HG03135 (cell line): ENCODE data around the gene CFAP126.
"Not testable (repeated sequence)": the region's sequence is repeated elsewhere in the genome, so short reads cannot be mapped to it uniquely, and the experiment has no call there.

ENCODE experiments used
- ATAC-seq: cut with Tn5 transposase; IDR thresholded peaks from one replicate; pipeline ENCODE4 v1.9.1; 2021; ENCODE audit warnings: mild to moderate bottlenecking, moderate library complexity; ENCODE audit not compliant: unreplicated experiment

Gene CFAP126, protein sequence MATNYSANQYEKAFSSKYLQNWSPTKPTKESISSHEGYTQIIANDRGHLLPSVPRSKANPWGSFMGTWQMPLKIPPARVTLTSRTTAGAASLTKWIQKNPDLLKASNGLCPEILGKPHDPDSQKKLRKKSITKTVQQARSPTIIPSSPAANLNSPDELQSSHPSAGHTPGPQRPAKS

DNA sequence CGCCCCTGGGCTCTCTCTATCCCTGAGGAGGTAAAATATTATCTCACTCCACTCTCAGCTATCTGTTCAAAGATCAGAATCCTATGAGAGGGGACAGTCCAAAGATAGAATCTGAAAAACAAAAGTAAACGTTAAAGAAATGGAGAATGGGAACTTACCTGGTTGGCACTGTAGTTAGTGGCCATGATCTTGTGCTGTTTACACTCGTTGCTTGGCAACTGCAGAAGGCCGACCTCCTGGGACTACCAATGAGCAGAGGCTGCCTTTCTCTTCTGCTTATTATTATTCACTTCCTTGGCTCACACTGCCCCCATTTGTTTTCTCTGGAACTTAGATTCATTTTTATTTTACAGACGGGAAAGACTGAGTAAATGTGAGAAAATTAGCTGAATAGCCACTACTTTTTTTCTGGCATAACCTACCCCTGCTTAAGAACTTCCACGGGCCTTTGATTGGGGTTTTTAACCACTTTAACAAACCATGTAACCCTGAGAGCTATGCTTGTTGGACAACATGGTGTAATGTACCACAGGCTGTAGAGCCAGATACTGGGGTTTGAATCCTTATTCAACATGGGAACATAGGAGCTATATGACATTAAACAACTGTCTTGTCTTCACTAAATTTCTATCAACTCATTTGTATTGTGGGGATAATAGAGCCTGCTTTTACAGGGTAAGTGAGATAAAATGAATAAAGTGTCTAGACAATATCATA, at the start of gene CFAP126:
Gene CFAP126, minus strand, starts transcription at position 193 of the 717 bp plus-strand sequence. Its CDS starts 8 bp downstream, at position 185.
- ATAC-seq, result peak; percentile 96

GRCh38 chr1:161413050-161413449, 45.4 kb upstream of the CFAP126 start:
- not testable (repeated sequence) for ATAC-seq

DNA sequence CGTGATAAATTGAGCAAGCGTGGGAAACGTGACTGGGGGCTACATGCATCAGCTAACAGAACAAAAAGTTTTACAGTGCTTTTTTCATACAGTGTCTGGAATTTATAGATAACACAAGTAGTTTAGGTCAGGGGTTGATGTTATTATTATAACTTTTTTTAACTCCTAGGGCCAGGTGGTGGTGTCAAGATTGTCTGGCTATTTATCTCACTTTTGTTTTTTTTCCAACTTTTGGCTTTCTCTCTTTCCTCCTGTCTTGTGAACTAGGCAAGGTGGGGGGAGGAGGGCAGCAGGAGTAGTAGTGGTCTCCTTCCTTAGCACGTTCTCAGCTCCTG, 42.9 kb upstream of the CFAP126 start:
- not testable (repeated sequence) for ATAC-seq

GRCh38 chr1:161409848-161410635, 42.4 kb upstream of the CFAP126 start:
- ATAC-seq, result peak; percentile 59

- ATAC-seq, result no peak
These were observed 40.9 kb upstream of the CFAP126 start for GRCh38 chr1:161408429-161409052.

DNA sequence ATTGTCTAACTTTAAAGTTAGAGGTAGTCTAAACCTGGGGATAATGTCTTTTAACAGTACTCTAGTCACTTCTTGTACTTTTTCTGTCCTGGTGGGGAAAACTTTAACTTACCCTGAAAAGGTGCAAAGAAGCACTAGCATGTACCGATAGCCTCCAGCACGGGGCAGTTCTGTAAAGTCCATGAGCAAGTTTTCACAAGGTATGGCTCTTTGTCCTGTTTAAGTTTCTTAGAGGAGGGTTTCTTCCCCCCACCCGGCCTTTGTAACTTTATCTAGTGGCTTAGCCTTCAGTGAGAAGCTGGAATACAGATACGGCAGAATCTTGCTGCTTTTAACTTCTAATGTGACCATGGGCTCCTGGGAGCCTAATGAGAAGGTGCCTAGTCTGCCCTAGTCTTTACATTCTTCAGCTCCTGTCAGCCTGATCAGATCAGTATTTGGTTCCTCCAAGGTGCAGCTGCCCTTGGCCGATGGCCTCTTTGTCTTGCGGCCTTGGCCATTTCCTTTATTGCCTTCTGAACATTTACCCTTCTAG, 39.8 kb upstream of the CFAP126 start:
- no peak for ATAC-seq

- not testable (repeated sequence) for ATAC-seq
These were observed 38.9 kb upstream of the CFAP126 start for GRCh38 chr1:161406551-161406950.

DNA sequence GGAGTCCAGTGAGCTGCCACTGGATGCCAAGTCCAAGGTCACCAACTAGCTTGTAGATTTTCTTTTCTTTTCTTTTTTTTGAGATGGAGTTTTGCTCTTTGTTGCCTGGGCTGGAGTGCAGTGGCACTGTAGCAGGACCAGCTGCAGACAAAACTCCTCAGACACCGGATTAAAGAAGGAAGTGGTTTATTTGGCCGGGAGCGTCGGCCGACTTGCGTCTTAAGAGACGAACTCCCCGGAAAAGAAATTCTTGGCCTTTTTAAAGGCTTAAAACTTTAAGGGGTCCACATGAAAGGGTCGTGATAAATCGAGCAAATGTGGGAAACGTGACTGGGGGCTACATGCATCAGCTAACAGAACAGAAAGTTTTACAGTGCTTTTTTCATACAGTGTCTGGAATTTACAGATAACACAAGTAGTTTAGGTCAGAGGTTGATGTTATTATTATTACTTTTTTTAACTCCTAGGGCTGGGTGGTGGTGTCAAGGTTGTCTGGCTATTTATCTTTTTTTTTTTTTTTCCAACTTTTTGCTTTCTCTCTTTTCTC, 36.4 kb upstream of the CFAP126 start:
- ATAC-seq, result no peak

DNA sequence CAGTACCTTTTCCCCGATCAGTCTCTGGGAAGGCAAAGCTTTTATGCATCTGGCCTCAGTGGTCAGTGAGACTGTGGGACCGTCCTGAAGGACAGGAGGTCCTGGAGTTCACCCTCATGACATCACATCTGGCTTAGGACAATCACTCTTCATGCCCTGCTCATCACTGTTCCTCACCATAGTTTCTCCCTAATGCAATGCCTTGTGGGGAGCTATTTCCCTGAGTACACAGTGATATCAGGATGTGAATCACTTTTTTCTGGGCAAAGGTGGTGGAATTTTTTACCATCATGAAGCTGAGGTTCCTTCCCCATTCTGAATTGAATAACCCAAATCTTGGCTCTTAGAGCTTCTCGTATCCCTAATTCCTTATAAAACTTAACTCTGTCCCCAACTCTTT, 34.8 kb upstream of the CFAP126 start:
- ATAC-seq, result no peak

DNA sequence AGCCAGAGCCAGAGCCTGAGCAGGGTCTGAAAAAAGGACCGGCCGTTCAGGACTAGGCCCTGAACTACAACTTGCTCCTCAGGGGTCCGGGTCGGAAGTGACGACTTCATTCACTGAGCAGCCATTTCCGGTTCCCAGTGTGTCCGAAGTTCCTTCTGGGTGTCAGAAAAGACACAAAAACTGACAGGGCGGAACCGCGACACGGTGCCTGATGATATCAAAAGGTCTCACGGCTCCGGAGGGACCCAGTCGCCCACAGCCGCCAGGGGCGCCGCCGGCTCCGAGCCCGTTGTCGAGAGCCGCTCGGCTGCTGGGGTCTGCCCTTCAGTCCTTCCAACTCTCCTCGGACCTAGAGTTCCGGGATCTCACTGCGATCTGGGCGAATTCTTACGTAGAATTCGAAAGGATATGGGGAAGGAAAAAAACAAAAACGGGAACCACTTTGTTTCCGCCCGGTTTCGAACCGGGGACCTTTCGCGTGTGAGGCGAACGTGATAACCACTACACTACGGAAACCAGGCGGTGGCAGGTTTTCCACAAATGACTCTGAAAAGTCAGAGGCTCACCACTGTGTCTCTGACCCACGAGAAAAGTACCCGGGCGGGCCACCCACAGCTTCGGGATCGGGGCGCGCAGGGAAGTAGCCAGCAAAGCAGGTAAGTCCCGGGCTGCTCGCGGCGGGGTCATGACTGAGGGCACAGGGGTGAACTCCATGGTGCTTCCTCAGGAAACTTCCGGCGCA, 31.8 kb upstream of the CFAP126 start:
- peak; percentile 71 for ATAC-seq

DNA sequence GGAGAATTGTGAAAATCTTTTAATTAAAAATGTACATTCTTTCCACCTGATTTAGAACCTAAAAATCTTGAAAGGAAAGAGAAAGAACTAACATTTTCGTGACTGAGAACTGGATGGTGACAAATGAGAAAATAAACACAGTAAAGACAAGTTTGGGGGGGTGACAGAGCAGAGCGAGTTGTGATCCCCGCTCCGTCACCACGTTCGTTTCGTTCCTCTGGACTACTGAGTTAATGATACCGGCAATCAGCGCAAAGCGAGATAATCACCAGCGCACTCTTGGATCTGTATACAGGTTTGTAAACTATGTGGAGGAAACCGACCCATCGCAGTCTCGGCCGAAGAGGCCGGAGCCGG, 31.2 kb upstream of the CFAP126 start:
- peak; percentile 8 for ATAC-seq

- ATAC-seq, result not testable (repeated sequence)
These were observed 29.4 kb upstream of the CFAP126 start for GRCh38 chr1:161397038-161397437.

DNA sequence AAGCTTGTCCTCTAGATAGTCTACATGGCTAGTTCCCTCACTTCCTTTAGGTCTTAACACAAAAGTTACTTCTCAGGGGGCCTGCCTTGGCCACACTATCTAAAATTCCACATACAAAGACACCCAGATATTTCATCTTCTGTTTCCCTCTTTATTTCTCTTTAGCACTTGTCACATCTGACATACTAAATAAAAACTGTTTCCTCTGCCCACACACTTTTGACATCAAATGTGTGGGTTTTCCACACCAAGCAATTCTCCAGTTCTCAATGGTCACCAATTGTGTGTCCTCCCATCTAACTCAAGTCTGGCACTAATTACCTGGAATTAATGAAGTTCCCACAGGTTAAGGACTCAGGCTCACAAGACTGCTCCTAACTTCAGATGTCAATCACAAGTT, 25.5 kb upstream of the CFAP126 start:
- ATAC-seq, result no peak

GRCh38 chr1:161391611-161392010, 23.9 kb upstream of the CFAP126 start:
- ATAC-seq, result no peak

DNA sequence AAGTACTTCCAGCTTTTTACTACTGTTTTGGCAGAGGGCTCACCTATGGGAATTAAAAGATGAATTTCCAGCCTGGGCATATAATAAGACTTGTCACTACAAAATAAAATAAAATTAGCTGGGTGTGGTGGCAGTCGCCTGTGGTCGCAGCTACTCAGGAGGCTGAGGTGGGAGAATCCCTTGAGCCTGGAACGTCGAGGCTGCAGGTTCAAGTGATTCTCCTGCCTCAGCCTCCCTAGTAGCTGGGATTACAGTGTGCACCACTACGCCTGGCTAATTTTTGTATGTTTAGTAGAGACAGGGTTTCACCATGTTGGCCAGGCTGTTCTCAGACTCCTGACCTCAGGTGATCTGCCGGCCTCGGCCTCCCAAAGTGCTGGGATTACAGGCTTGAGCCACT, 23.5 kb upstream of the CFAP126 start:
- not testable (repeated sequence) for ATAC-seq

DNA sequence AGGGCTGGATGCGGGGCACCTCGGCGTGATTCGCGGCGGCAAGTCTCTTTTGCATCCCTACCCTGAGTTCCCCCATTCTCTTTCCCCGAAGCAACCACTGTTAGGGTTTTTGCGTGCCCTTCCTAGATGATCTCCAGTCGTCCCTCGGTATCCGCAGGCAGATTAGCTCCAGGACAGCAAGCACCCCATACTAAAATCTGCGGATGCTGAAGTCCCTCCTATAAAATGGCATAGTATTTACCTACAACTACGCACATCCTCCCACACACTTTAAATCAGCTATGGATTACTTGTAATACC, 22.8 kb upstream of the CFAP126 start:
- ATAC-seq, result no peak

DNA sequence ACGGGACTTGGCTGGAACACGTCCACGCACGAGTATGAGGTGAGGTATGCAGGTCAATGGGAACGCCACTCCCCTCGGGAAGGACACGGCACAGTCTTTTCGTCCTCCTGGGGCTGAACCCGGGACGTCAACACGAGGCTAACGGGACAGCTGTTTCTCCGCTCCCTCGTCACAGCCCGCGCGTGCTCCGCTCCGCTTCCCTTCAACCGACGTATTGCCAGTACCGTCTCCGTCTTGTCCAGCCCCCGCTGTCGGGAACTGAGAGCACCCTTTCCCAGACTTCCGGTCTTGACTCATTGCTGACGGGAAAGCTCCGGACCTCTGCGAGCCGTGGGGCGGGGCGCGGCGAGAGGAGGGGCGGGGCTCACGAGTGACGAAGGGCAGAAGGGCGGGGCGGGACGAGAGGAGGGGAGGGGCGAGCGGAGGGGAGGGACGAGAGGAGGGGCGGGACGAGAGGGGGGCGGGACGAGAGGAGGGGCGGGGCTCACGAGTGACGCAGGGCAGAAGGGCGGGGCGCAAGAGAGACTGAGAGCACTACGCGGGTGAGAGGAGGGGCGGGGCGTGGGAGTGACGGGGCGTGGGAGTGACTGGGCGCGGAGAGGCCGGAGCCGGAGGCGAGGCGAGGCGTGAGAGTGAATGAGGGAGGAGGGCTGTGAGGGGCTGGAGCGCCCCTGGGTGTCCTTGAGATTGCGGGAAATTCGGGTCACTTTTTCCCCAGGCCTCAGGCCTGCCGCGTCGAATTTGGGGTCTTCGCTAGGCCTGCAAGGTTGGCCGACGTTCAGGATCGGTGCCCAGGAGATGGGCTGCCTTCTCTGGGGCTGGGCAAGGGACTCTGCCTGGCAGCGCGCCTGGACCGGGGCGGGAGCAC, 22.2 kb upstream of the CFAP126 start:
- ATAC-seq, result peak; percentile 78

GRCh38 chr1:161389158-161389557, 21.5 kb upstream of the CFAP126 start:
- not testable (repeated sequence) for ATAC-seq

DNA sequence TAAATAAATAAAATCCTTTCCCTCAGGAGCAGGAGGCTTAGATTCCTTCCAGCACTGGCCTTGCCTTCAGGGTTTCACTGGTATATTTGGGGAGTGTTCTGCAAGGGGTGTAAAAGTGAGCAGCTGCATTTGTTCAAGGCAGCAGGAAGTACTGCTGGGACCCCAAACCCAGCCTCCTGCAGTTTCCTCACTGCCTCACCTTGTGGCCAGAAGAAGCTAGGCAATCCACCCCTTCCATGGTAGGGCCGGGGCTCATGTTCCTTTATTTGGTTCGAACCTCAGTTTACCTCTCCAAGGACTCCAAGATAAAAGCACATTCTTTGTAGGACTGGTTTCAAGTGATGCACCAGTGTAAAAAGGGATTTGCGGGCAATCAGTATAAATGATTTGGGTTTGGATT, 21.0 kb upstream of the CFAP126 start:
- no peak for ATAC-seq
